Loucy (cell line): ENCODE results near the gene HSD11B1L.

ENCODE experiments used
- H2AFZ ChIP-seq: fragments of 200-600 bp; sonication (generic); 2 replicates; pipeline ENCODE4 v1.6.0; 2016; ENCODE audit warnings: antibody characterized with exemption, mild to moderate bottlenecking, low read length, moderate library complexity
- H3F3A ChIP-seq: fragments of 200-600 bp; 2 replicates; pipeline ENCODE4 v1.6.0; 2016; ENCODE audit warnings: antibody characterized with exemption, low read depth, mild to moderate bottlenecking
- H3K27me3 ChIP-seq: fragments of 200-600 bp; sonication (generic); 2 replicates; pipeline ENCODE4 v1.6.1; 2014; ENCODE audit warnings: low read length, mild to moderate bottlenecking; ENCODE audit not compliant: insufficient read depth, poor library complexity, severe bottlenecking
- H3K36me3 ChIP-seq: fragments of 200-600 bp; sonication (generic); 2 replicates; pipeline ENCODE4 v1.6.1; 2016; ENCODE audit warnings: low read length; ENCODE audit not compliant: insufficient read depth
- H3K4me1 ChIP-seq: fragments of 200-600 bp; sonication (generic); 2 replicates; pipeline ENCODE4 v1.5.1; 2014; ENCODE audit warnings: low read length, mild to moderate bottlenecking; ENCODE audit not compliant: insufficient read depth, poor library complexity, severe bottlenecking
- H3K4me2 ChIP-seq: fragments of 200-600 bp; sonication (generic); 2 replicates; pipeline ENCODE4 v1.6.0; 2014; ENCODE audit warnings: antibody characterized with exemption, low read length, low read depth, mild to moderate bottlenecking; ENCODE audit not compliant: poor library complexity, severe bottlenecking
- H3K4me3 ChIP-seq: fragments of 200-600 bp; sonication (generic); 2 replicates; pipeline ENCODE4 v1.5.1; 2014; ENCODE audit warnings: low read length, mild to moderate bottlenecking, mixed read lengths; ENCODE audit not compliant: poor library complexity, severe bottlenecking
- H3K79me2 ChIP-seq: fragments of 200-600 bp; sonication (generic); 2 replicates; pipeline ENCODE4 v1.6.1; 2014; ENCODE audit warnings: low read length; ENCODE audit not compliant: insufficient read depth
- H3K9ac ChIP-seq: fragments of 200-600 bp; sonication (generic); 2 replicates; pipeline ENCODE4 v1.6.0; 2014; ENCODE audit warnings: mild to moderate bottlenecking, low read depth, low read length, moderate library complexity; ENCODE audit not compliant: poor library complexity, severe bottlenecking
- H3K9me2 ChIP-seq: fragments of 200-600 bp; sonication (generic); replicated peaks from 2 replicates; pipeline ENCODE4 v1.6.1; 2016; ENCODE audit warnings: low read depth, low read length, mixed read lengths
- H3K9me3 ChIP-seq: fragments of 200-600 bp; sonication (generic); 2 replicates; pipeline ENCODE4 v1.6.1; 2014; ENCODE audit warnings: mild to moderate bottlenecking, antibody characterized with exemption, low read length, low read depth; ENCODE audit not compliant: insufficient read depth
- H4K20me1 ChIP-seq: fragments of 200-600 bp; sonication (generic); 2 replicates; pipeline ENCODE4 v1.6.0; 2014; ENCODE audit warnings: antibody characterized with exemption, low read length, mild to moderate bottlenecking; ENCODE audit not compliant: insufficient read depth, poor library complexity, severe bottlenecking
- EZH2phosphoT487 ChIP-seq: fragments of 200-600 bp; IDR thresholded peaks from 2 replicates; pipeline ENCODE4 v1.6.1; 2018; ENCODE audit warnings: antibody characterized with exemption, mild to moderate bottlenecking, moderate library complexity, borderline replicate concordance
- TF ChIP-seq, protein P1 (sequence below): fragments of 200-600 bp; sonication (generic); conservative IDR thresholded peaks from 2 replicates; pipeline ENCODE4 v1.5.1; 2014; ENCODE audit warnings: mild to moderate bottlenecking, antibody characterized with exemption, low read length

Gene HSD11B1L

DNA sequence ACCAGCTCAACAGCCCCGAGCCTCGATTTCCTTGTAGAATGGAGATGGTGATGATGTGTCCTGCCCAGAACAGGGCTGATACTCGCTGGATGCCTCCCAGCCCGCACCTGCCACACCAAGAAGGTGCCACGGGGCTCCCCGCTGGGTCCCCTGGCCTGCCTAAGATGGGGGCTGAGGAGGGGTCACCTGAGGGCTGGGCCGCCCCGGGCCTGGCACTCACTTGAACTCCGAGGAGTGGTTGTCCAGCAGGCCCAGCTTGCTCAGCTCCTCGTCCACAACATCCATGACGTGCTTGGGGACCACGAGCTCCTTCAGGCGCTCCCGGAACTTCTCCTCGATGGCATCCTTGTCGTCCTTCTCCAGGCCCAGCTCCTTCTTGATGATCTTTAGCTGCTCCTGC is 24.7 kb downstream of the HSD11B1L start:
- no peaks in the 10 kb centered on the region for H3F3A ChIP-seq
- peaks cover 2% of the 10 kb centered on the region for H4K20me1 ChIP-seq
- no peaks in the 10 kb centered on the region for H3K79me2 ChIP-seq
- H3K4me1 ChIP-seq = no peaks in the 10 kb centered on the region
- no peak overlapping the region for H3K9ac ChIP-seq
- no peaks in the 10 kb centered on the region for H3K27me3 ChIP-seq
- H3K4me3 ChIP-seq = no peak overlapping the region
- no peak overlapping the region for H2AFZ ChIP-seq
- TF ChIP-seq, protein P1, sequence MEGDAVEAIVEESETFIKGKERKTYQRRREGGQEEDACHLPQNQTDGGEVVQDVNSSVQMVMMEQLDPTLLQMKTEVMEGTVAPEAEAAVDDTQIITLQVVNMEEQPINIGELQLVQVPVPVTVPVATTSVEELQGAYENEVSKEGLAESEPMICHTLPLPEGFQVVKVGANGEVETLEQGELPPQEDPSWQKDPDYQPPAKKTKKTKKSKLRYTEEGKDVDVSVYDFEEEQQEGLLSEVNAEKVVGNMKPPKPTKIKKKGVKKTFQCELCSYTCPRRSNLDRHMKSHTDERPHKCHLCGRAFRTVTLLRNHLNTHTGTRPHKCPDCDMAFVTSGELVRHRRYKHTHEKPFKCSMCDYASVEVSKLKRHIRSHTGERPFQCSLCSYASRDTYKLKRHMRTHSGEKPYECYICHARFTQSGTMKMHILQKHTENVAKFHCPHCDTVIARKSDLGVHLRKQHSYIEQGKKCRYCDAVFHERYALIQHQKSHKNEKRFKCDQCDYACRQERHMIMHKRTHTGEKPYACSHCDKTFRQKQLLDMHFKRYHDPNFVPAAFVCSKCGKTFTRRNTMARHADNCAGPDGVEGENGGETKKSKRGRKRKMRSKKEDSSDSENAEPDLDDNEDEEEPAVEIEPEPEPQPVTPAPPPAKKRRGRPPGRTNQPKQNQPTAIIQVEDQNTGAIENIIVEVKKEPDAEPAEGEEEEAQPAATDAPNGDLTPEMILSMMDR = no peak
- H3K4me2 ChIP-seq = no peak overlapping the region
- H3K36me3 ChIP-seq = peaks cover 62% of the 10 kb centered on the region; the same call in 1 of the 2 replicates
- no peaks in the 10 kb centered on the region for H3K9me2 ChIP-seq
- H3K9me3 ChIP-seq = no peaks in the 10 kb centered on the region

DNA sequence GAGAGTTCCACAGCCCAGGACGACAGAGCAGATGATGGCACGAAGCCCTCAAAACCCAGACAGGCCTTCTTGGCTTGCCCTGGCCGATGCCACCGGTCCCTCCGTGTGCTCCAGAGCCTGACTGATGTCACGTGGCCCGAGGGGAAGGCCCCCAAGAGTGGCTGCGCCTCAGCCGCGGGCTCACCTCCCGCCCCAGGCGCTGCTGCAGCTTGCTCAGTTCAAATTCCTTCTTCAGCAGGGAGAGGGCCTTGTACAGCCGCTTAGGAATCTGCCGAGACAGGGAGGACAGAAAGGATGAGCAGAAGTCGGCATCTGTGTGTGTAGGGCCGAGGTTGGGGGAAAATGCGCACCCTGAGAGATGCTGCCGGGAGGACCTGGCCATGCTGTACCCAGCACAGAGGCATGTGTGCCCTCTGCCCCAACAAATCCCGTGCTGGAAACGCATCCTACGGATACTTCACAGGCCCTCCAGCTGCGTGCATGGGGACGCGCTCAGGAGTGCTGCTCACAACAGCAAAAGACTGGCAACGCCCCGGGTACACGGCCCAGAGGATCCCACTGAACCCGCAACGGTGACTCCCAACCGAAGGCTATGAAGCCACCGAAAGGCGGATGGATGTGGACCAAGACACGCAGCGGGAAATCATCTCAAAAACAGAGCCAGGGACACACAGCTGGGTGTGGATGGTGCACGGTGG is 26.2 kb downstream of the HSD11B1L start:
- Histone ChIP-seq H3K79me2 (no peaks in the 10 kb centered on the region), H3K27me3 (no peaks in the 10 kb centered on the region), H3K9me2 (no peaks in the 10 kb centered on the region), H3K9me3 (no peaks in the 10 kb centered on the region), H3K4me2 (no peak overlapping the region), H2AFZ (no peak overlapping the region), H3F3A (no peaks in the 10 kb centered on the region), H3K4me1 (no peaks in the 10 kb centered on the region), H4K20me1 (no peaks in the 10 kb centered on the region), H3K9ac (no peak overlapping the region), H3K4me3 (no peak overlapping the region), H3K36me3 (peaks cover 73% of the 10 kb centered on the region; the same call in 1 of the 2 replicates)
- TF ChIP-seq EZH2phosphoT487 = no peak
- TF ChIP-seq, protein P1 = no peak

DNA sequence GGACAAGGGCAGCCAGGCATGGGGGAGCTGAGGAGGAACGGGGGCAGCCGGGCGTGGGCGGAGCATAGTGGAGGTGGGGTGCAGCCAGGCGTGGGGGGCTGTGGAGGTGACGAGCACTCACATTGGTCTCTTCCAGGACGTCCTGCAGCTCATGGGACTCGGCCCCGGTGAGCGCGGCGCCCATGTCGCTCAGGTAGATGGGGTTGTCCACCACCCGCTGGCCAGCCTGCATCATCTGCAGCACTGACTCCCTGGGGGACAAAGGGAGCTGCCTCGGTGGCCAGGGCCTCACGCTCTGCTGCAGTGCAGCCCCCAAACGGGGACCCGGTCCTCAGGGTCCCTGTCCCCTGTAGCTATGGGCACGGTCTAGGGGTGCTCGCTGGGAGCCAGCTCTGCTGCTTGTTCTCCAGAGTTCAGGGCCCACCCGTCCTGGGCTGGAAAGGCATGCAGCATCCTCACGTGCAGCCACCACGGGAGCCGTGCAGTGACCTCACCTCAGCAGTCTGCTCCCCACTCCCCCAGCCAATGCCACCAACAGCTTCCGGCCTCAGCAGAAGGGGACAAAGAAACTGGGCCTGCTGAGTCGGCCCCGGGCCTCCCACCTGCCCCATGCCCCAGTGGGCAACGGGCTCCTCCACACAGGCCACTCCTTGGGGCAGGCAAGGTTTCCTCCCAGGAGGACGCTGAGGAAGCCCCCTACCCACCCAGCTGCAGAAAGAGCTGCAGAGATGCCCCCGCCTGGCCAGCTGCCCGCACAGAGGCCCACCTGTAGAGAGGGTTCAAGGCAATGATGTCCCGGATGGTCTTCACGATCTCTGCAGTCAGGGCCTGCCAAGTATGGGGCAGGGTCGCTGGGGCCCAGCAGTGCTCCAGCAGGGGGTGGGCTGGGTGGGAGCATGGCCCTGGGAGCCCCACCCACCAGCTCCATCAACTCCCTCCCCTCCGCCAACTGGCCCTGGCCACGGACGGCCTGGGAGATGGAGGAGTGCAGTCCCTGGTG is 27.0 kb downstream of the HSD11B1L start:
- peaks cover 81% of the 10 kb centered on the region; the same call in 1 of the 2 replicates for H3K36me3 ChIP-seq
- H3K9ac ChIP-seq = no peak overlapping the region
- H3K9me3 ChIP-seq = no peaks in the 10 kb centered on the region
- no peaks in the 10 kb centered on the region for H3K4me1 ChIP-seq
- H3K79me2 ChIP-seq = no peaks in the 10 kb centered on the region
- TF ChIP-seq EZH2phosphoT487 = no peak
- TF ChIP-seq, protein P1 = no peak
- no peak overlapping the region for H3K4me3 ChIP-seq
- H2AFZ ChIP-seq = no peak overlapping the region
- no peaks in the 10 kb centered on the region for H3K9me2 ChIP-seq
- no peaks in the 10 kb centered on the region for H3F3A ChIP-seq
- no peak overlapping the region for H3K4me2 ChIP-seq
- H4K20me1 ChIP-seq = peaks cover 2% of the 10 kb centered on the region
- no peaks in the 10 kb centered on the region for H3K27me3 ChIP-seq
